Heart right ventricle (tissue), 16 donors: ENCODE measurements around the gene ACCSL. TPM values are rescaled to one million over a fixed set of nuclear protein-coding genes. Genes with fewer than 3 reads are reported as not detected.

Experiments
- ATAC-seq, 8 donors: fragments of 200-7000 bp; cut with Tn5 transposase; one replicate each; pipeline ENCODE4 v1.9.1; 2020; ENCODE audit warnings: mild to moderate bottlenecking in 8 of 8, moderate library complexity in 8 of 8, moderate number of reproducible peaks in 1 of 8
- DNase-seq, 2 donors: peaks; one replicate each; pipeline ENCODE4 v3.0.0-alpha.2; 2020
- H3K27ac ChIP-seq, 10 donors: fragments of 200-600 bp; sonication (generic) in 2 of 10; one replicate each; pipeline versions ENCODE4 v1.5.0 to v1.8.0; 2020 to 2022; ENCODE audit warnings: mild to moderate bottlenecking in 3 of 10
- H3K27me3 ChIP-seq, 7 donors: fragments of 200-600 bp; one replicate each; pipeline ENCODE4 v1.8.0; 2021 to 2022; ENCODE audit warnings: mild to moderate bottlenecking in 2 of 7
- H3K36me3 ChIP-seq, 9 donors: fragments of 200-600 bp; sonication (generic) in 1 of 9; one replicate each; pipeline versions ENCODE4 v1.5.0 to v1.8.0; 2020 to 2022; ENCODE audit warnings: mild to moderate bottlenecking in 2 of 9
- H3K4me1 ChIP-seq, 9 donors: fragments of 200-600 bp; sonication (generic) in 1 of 9; one replicate each; pipeline versions ENCODE4 v1.5.0 to v1.8.0; 2020 to 2022; ENCODE audit warnings: mild to moderate bottlenecking in 4 of 9
- H3K4me3 ChIP-seq, 10 donors: fragments of 200-600 bp; sonication (generic) in 2 of 10; one replicate each; pipeline versions ENCODE4 v1.5.0 to v1.8.0; 2020 to 2022; ENCODE audit warnings: mild to moderate bottlenecking in 7 of 10, moderate library complexity in 2 of 10
- H3K9me3 ChIP-seq, 11 donors: fragments of 200-600 bp in 10 of 11; sonication (generic) in 2 of 11; one replicate each; pipeline versions ENCODE4 v1.5.0 to v1.8.0; 2013 to 2022; ENCODE audit warnings: mild to moderate bottlenecking in 2 of 11, control low read depth in 1 of 11, moderate library complexity in 1 of 11
- CTCF ChIP-seq, 9 donors: fragments of 200-600 bp; sonication (generic) in 2 of 9; IDR thresholded peaks; one replicate each; pipeline versions ENCODE4 v1.5.0 to v1.8.0; 2021 to 2022; ENCODE audit warnings: antibody characterized with exemption in 9 of 9, mild to moderate bottlenecking in 5 of 9, moderate library complexity in 1 of 9
- WGBS, 2 donors: extraction: QIAGEN DNeasy Blood & Tissue Kit; methylation state at CpG; one replicate each; pipeline ENCODE4 v1.1.7; 2013; ENCODE audit warnings: inconsistent platforms in 1 of 2; 5-methylcytosine and 5-hydroxymethylcytosine counted together
- intact Hi-C, 10 donors: fragments of 100-400 bp; cut with DNase I; formaldehyde crosslinking; loops; one replicate each; pipeline versions ENCODE4 v1.11.1 to v1.14.2; 2022
- polyA plus RNA-seq, 2 donors: library from polyadenylated mRNA; stranded (reverse); fragments of 200-250 nt; gene quantifications; one replicate each; pipeline ENCODE4 v1.2.3, GENCODE V29; 2013
- total RNA-seq, 10 donors: library from RNA; stranded (reverse); fragmentation: NEBNext Ultra II Directional in 3 of 10; extraction: Animal tissue kit (Norgen Biotek cat#: 25700) in 3 of 10; gene quantifications; one replicate each; pipeline versions ENCODE4 v1.2.1 to v1.2.4, GENCODE V29; 2021 to 2023
- donor health status: Arrhythmogenic right ventricular cardiomyopathy.
- donor health status: ischemic (EF 13 %, LVEDD 7.1; RV severe dilation, severe dysfunction).
- donor health status: healthy with polysubstance abuse.
- donor health status: DM: no; HTN: yes; CAD: no.
- donor health status: DM: no; HTN: no; CAD: no.
- donor health status: ischemic (EF 25% LVEDD 6.9; RV normal size, moderate dysfunction).
- donor health status: ischemic (EF 25% LVEDD 5.7; RV mildly dilated, moderate dysfunction).
- donor health status: healthy.
- donor health status: DM: yes; HTN: yes; CAD: no.
- donor health status: Ischemic cardiomyopathy.
- donor health status: ischemic (EF 35%, LVEDD 5.7; RV mildly dilated, moderate dysfunction).
- donor health status: nonischemic (EF 11% LVEDD 7.7; RV severe dilation, severe dysfunction).
- donor health status: DM: yes; HTN: yes; CAD: no.
- donor health status: PGD.
- donor health status: ischemic (EF 29% LVEDD 5.4; RV normal size, mild dysfunction).
- donor health status: nonischemic (EF 23%, LVEDD 6.1; RV moderate dilation, normal function).

ACCSL gene
- total and polyA plus RNA-seq, 12 donors = not detected

GRCh38 chr11:44058275-44058674 is 10.5 kb downstream of the ACCSL start:
- Histone ChIP-seq H3K4me1 (no peaks in the 10 kb centered on the region), H3K9me3 (no peaks in the 10 kb centered on the region), H3K4me3 (no peak overlapping the region), H3K36me3 (no peaks in the 10 kb centered on the region), H3K27me3 (no peaks in the 10 kb centered on the region), H3K27ac (no peak overlapping the region)
- TF ChIP-seq CTCF (IDR thresholded peaks at IDR 0.05) = no peak
- 90 to 92% methylated on average over 6 of the region's 6 CpGs for WGBS, 2 donors
- DNase-seq (no peak), ATAC-seq (no peak)
- intact Hi-C loops = no loop called here

- 56 to 70% methylated on average over 4 of the region's 4 CpGs for WGBS, 2 donors
- intact Hi-C loops = no loop called here
- DNase-seq = no peak
- Histone ChIP-seq H3K4me1 (peaks cover 0 to 22% (median 12%) of the 10 kb centered on the region in 9 donors), H3K36me3 (peaks cover 0 to 19% (median 0%) of the 10 kb centered on the region in 9 donors), H3K4me3 (peak overlapping the region in 5 of 10 donors; percentile 66 to 89 (median 72)), H3K27ac (peak overlapping the region; percentile 63 to 95 (median 90)), H3K9me3 (no peaks in the 10 kb centered on the region), H3K27me3 (no peaks in the 10 kb centered on the region)
- TF ChIP-seq CTCF (IDR thresholded peaks at IDR 0.05) = no peak
- no peak for ATAC-seq
These were observed 17.4 kb downstream of the ACCSL start for GRCh38 chr11:44065161-44065661.

- TF ChIP-seq CTCF (IDR thresholded peaks at IDR 0.05) = peak; percentile 69 to 95 (median 86)
- H3K27me3 ChIP-seq = no peaks in the 10 kb centered on the region
- peaks cover 0 to 22% (median 12%) of the 10 kb centered on the region in 9 donors for H3K4me1 ChIP-seq
- H3K9me3 ChIP-seq = no peaks in the 10 kb centered on the region
- intact Hi-C loops = no loop called here
- peak within 1 kb of the TSS; percentile 66 to 89 (median 74) for H3K4me3 ChIP-seq
- ATAC-seq (peak; percentile 94 to 98 (median 96)), DNase-seq (peak; percentile 94 to 96)
- WGBS, 2 donors = 0 to 1% methylated on average over 70 of the region's 70 CpGs
- peaks cover 0 to 27% (median 0%) of the 10 kb centered on the region in 9 donors for H3K36me3 ChIP-seq
- H3K27ac ChIP-seq = peak within 1 kb of the TSS; percentile 63 to 95 (median 90)
These were observed 18.3 kb downstream of the ACCSL start, which contains the start of gene ACCS for GRCh38 chr11:44065841-44066731. Gene ACCS (plus strand): TSS chr11:44066270. CDS start chr11:44067628, 1,358 bp downstream.

- no peak for TF ChIP-seq CTCF (IDR thresholded peaks at IDR 0.05)
These were observed 19.0 kb downstream of the ACCSL start for GRCh38 chr11:44066732-44067141.

More at GRCh38 chr11:44066732-44067141, 19.0 kb downstream of the ACCSL start:
- intact Hi-C loops = no loop called here
- DNase-seq = no peak
- Histone ChIP-seq H3K36me3 (peaks cover 0 to 34% (median 0%) of the 10 kb centered on the region in 9 donors), H3K4me3 (peak overlapping the region; percentile 66 to 89 (median 74)), H3K27ac (peak overlapping the region; percentile 63 to 95 (median 90)), H3K4me1 (peaks cover 0 to 22% (median 12%) of the 10 kb centered on the region in 9 donors), H3K9me3 (no peaks in the 10 kb centered on the region), H3K27me3 (no peaks in the 10 kb centered on the region)
- ATAC-seq = peak in 4 of 8 donors; percentile 1 to 38 (median 8)
- 18 to 40% methylated on average over 10 of the region's 10 CpGs for WGBS, 2 donors
